Spinal cord (tissue), 10 donors: ENCODE data around the gene DNAJC18. TPM values are rescaled to one million over a fixed set of nuclear protein-coding genes. Genes with fewer than 3 reads are reported as not detected.

ENCODE experiments used
- DNase-seq, 6 donors: peaks; one replicate each; pipeline versions ENCODE4 v3.0.0 to v3.0.0-alpha.2; 2013 to 2015; ENCODE audit warnings: low spot score in 6 of 6, low read depth in 4 of 6
- H3K27ac ChIP-seq: one replicate; pipeline ENCODE4 v1.5.1; 2013; ENCODE audit warnings: low read depth, low read length, control low read depth
- H3K27me3 ChIP-seq: one replicate; pipeline ENCODE4 v1.6.1; 2013; ENCODE audit warnings: low read length; ENCODE audit not compliant: control insufficient read depth, insufficient read depth
- H3K36me3 ChIP-seq: one replicate; pipeline ENCODE4 v1.6.1; 2013; ENCODE audit warnings: low read length; ENCODE audit not compliant: control insufficient read depth, insufficient read depth
- H3K4me1 ChIP-seq: one replicate; pipeline ENCODE4 v1.6.1; 2013; ENCODE audit warnings: low read length; ENCODE audit not compliant: control insufficient read depth, insufficient read depth
- H3K4me3 ChIP-seq: one replicate; pipeline ENCODE4 v1.5.1; 2013; ENCODE audit warnings: low read depth, low read length, control low read depth
- H3K9me3 ChIP-seq: one replicate; pipeline ENCODE4 v1.6.1; 2013; ENCODE audit warnings: low read length; ENCODE audit not compliant: control insufficient read depth, insufficient read depth
- WGBS: methylation state at CpG from one replicate; pipeline ENCODE4 v1.1.5; 2013; ENCODE audit warnings: missing lambda C conversion rate; ENCODE audit not compliant: insufficient coverage; 5-methylcytosine and 5-hydroxymethylcytosine counted together
- polyA plus RNA-seq, 2 donors: library from polyadenylated mRNA; unstranded; fragments of 120-200 nt; gene quantifications; one replicate each; pipeline ENCODE4 v1.2.1, GENCODE V29; 2013; ENCODE audit not compliant: insufficient read length in 2 of 2
- total RNA-seq, 2 donors: library from RNA; depleted of rRNA in 1 of 2; stranded (reverse); fragments of 120-200 nt in 1 of 2; fragments of >200 nt in 1 of 2; gene quantifications; one replicate each; pipeline versions ENCODE4 v1.2.3 to v1.2.4, GENCODE V29; 2013 to 2014
- donor health status: healthy.

The DNAJC18 gene
- total and polyA plus RNA-seq, 4 donors: 26.6 to 49.9 (median 39.9) TPM

DNA sequence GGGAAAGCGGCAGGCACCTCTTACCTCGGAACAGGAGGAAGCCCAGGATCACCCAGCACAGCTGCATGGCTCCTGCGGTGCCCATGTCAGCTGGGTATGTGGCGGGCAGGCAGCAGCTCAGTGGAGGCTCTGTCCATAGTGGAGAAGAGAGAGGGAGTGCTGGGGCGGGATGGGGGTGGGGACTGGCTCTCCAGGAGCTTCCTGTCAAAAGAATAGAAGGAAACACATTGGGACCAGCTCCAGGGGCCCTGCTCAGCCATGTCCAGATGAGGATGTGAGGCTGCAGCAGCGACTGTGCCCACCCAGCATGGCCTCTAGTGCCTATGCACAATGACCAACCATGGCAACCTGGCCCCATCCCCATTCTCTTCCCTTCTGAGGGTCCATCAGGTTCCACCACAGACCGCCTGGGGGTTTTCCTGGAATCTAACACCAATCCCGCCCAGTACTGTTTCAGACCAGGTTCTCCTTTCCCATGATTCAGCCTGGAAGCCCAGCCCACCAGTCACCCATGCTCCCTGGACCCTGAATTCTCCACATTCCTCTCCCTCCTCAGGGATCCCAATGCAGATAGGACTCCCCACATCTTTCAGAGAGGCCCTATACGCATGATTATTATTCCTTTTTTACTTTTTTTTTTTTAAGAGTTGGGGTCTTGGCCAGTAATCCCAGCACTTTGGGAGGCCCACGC is 23.4 kb upstream of the DNAJC18 start, which contains the start of gene ECSCR:
ECSCR (minus strand) TSS at position 158 of the 691 bp plus-strand sequence; CDS start at position 85, 73 bp downstream.
- Histone ChIP-seq H3K27ac (peak within 1 kb of the TSS; percentile 50), H3K9me3 (no peaks in the 10 kb centered on the region), H3K4me1 (no peaks in the 10 kb centered on the region), H3K4me3 (no peak within 1 kb of the TSS), H3K36me3 (no peaks in the 10 kb centered on the region), H3K27me3 (no peaks in the 10 kb centered on the region)
- DNase-seq: no peak
- 84% methylated on average over 8 of the region's 10 CpGs for WGBS

DNA sequence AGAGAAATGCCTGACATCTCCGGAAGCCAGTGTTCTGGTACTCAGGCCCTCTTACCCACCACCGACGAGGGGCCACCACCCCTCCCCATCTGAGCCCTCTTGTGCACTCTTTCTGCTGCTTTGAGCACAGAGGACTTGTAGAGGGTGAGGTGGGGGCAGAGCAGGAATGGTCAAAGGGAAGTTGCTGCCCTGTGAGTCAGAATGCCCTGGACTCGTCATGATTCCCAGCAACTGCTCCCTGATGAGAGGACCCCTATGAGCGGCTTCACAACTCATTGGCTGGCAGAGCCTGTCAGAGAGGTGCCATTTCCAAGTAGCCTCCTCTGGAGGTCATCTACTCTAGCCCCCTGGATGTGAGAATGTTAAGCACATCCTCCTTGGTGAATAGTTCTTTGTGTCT is 22.4 kb upstream of the DNAJC18 start:
- H3K4me3 ChIP-seq: no peak overlapping the region
- H3K36me3 ChIP-seq: no peaks in the 10 kb centered on the region
- H3K9me3 ChIP-seq: no peaks in the 10 kb centered on the region
- DNase-seq: no peak
- no peaks in the 10 kb centered on the region for H3K4me1 ChIP-seq
- WGBS: 80% methylated on average over 1 of the region's 5 CpGs
- no peaks in the 10 kb centered on the region for H3K27me3 ChIP-seq
- H3K27ac ChIP-seq: no peak overlapping the region

DNA sequence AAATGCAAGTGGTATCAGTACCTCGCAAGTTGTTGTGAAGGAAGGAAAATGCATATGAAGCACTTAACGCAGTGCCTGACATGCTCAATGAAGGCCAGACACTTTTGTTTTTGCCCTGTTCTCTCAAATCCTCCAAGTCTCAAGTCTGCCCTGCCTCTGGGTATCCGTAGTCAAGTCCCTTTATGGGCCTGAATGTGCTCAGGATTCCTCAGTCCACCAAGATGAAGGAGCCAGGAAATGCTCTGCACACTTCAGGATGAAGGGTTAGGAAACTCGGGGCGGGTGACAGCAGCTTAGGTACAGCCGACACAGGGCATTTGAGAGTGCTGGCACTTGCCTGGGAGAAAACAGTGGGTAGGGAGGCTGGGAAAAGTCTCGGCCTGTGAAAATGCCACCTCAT is 21.9 kb upstream of the DNAJC18 start:
- Histone ChIP-seq H3K36me3 (no peaks in the 10 kb centered on the region), H3K9me3 (no peaks in the 10 kb centered on the region), H3K4me3 (peak overlapping the region; percentile 7), H3K4me1 (no peaks in the 10 kb centered on the region), H3K27me3 (no peaks in the 10 kb centered on the region), H3K27ac (no peak overlapping the region)
- no peak for DNase-seq
- WGBS: 85% methylated on average over 7 of the region's 7 CpGs

DNA sequence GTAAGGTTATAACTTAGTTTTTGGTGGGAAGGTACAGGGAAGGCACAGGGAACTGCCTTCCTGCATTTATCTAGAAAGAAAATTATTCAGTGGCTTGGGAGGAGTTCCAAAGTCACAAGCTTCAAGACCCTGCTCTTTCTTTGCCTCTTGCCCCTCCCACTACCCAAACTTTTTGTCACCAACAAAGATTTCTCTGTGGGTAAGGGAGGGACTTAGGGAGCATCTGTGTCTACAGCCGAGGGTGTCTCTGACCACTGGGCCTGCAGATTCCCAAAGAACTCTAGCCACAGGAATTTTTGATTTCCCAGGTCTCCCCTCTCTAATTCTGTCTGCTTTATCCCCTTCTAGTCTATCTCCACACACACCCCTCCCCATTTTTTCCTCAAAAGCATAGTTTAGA is 21.1 kb upstream of the DNAJC18 start:
- DNase-seq: no peak
- no peaks in the 10 kb centered on the region for H3K4me1 ChIP-seq
- no CpG with 5 or more reads among the region's 1 CpG for WGBS
- H3K36me3 ChIP-seq: no peaks in the 10 kb centered on the region
- H3K27me3 ChIP-seq: no peaks in the 10 kb centered on the region
- H3K27ac ChIP-seq: no peak overlapping the region
- no peak overlapping the region for H3K4me3 ChIP-seq
- H3K9me3 ChIP-seq: no peaks in the 10 kb centered on the region

DNA sequence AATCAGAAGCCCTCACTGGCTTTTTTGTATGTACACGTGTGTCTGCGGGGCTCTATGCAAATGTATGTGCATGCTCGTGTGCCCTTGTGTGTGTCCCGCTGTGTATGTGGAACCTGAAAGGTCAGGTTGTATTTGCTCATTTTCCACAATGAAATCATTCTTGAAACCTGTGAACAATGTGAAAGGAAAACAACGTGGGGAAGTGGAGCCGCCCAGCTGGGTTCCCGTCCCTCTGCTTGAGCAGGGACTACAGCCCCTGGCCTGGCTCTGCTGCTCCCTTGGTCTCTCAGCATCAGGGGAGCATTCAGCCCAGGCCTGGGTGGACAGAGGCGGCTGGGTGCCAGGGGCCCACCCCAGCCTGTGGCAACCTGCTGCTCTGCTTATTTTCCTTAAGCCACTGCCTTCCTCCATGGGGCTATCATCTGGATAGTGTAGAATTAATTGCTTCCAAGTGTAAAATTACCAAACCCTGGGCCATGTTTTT is 20.2 kb upstream of the DNAJC18 start:
- Histone ChIP-seq H3K4me1 (no peaks in the 10 kb centered on the region), H3K27me3 (no peaks in the 10 kb centered on the region), H3K27ac (peak overlapping the region; percentile 62), H3K36me3 (no peaks in the 10 kb centered on the region), H3K9me3 (no peaks in the 10 kb centered on the region), H3K4me3 (no peak overlapping the region)
- DNase-seq: peak in 1 of 6 donors; percentile 34
- 47% methylated on average over 6 of the region's 8 CpGs for WGBS

DNA sequence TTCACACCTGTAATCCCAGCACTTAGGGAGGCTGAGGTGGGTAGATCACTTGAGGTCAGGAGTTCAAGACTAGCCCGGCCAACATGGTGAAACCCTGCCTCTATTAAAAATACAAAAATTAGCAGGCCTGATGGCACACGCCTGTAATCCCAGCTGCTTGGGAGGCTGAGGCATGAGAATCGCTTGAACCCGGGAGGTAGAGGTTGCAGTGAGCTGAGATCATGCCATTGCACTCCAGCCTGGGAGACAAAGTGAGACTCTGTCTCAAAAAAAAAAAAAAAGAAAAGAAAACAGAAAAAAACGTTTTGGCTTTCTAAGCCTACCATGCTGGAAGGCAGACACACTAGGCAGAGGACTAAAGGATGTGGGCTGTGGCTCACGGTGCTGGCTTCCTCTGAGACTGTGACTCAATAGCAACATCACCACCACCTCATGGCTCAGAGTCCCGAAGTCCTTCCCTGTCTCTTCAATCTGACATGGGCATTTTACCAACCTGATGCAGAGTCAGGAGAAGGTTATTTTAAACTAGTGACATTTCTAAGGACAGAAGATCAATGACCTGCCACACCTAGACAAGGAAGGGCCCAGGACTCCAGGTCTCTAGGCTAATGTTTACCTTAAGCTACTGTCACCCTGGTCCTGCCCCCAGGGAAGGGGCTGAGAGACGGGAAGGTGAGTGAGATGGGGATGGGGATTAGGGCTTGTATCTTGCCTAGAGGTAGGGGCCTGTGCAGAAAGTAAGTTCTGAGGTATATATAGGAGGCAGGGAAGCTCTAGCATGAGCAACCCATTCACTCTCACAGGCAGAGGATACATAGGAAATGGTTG is 19.5 kb upstream of the DNAJC18 start:
- Histone ChIP-seq H3K4me3 (no peak overlapping the region), H3K27me3 (no peaks in the 10 kb centered on the region), H3K9me3 (no peaks in the 10 kb centered on the region), H3K27ac (peak overlapping the region; percentile 62), H3K36me3 (no peaks in the 10 kb centered on the region), H3K4me1 (no peaks in the 10 kb centered on the region)
- no peak for DNase-seq
- WGBS: 92% methylated on average over 3 of the region's 8 CpGs

DNA sequence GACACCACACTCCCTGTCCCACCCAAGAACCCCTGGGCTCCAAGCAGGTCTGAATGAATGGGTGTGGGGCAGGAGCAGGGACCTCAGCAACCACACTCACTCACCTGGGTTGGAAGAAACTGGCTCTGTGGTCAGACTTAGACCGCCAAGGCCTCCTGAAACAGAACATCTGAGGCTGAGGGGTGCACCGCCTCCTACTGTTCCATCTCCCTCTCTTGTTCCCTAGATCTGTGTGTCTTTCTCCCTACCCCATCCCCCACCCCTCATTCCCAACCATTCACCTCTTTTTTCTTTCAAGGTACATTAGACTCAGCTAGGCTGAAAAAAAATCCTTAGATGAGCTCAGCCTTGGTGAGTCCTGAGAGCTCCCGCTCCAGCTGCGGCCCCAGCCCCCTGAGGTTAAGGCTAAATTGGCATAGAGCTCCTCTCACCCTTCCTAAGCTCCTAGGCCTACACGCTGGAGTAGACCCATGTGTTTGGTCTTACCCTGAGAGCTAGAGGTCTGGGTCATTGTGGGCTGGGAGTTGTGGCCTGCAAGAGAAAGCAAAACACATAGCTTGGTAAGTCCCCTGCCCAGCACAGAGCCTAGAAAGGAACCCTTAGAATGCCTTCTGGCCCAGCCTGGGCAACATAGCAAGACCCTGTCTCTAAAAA is 18.5 kb upstream of the DNAJC18 start:
- WGBS: 94% methylated on average over 2 of the region's 5 CpGs
- Histone ChIP-seq H3K27ac (no peak overlapping the region), H3K4me3 (no peak overlapping the region), H3K9me3 (no peaks in the 10 kb centered on the region), H3K36me3 (no peaks in the 10 kb centered on the region), H3K27me3 (no peaks in the 10 kb centered on the region), H3K4me1 (no peaks in the 10 kb centered on the region)
- DNase-seq: no peak

DNA sequence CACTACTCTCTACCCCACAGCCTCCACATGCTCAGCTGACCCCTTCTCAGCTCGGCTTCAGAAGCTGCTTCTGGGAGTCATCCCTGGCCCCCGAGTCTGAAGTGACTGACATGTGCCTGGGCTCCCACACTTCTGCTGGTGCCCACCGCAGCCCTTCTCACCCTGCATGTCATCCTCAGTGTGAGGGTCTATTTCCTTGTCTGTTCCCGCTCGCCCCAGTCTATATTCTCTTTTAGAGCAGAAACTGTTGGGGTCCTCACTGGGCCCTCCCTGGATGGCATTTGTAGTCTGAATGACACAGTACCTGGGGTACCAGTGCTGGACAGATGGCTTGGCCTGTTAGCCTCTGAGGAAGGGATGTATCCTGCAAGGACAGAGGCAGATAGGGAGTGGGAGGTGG is 17.9 kb upstream of the DNAJC18 start:
- H3K4me3 ChIP-seq: no peak overlapping the region
- H3K4me1 ChIP-seq: no peaks in the 10 kb centered on the region
- no peaks in the 10 kb centered on the region for H3K27me3 ChIP-seq
- H3K9me3 ChIP-seq: no peaks in the 10 kb centered on the region
- H3K27ac ChIP-seq: no peak overlapping the region
- WGBS: 94% methylated on average over 5 of the region's 5 CpGs
- H3K36me3 ChIP-seq: peaks cover 2% of the 10 kb centered on the region
- no peak for DNase-seq

DNA sequence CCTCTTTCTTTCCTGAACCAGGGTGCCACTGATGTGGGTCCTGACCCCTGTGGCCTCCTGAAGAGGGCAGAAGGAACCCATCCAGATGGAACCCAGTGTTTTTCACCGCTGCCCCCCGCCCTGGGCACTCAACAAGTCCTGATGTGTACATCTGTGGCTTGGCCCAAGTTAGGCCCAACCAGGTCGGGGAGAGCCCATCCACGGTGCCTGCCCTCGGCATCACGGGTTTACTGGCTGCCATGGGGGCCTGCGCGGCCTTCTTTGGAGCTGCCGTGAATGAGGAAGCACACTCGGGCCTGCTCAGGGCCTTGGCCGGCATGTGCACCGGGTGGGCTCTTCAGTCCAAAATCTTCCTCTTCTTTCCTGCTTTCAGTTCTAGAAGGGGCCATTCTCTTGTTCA is 17.5 kb upstream of the DNAJC18 start:
- WGBS: 82% methylated on average over 12 of the region's 12 CpGs
- H3K9me3 ChIP-seq: no peaks in the 10 kb centered on the region
- H3K27ac ChIP-seq: no peak overlapping the region
- H3K4me3 ChIP-seq: no peak overlapping the region
- no peaks in the 10 kb centered on the region for H3K4me1 ChIP-seq
- no peak for DNase-seq
- H3K27me3 ChIP-seq: no peaks in the 10 kb centered on the region
- peaks cover 5% of the 10 kb centered on the region for H3K36me3 ChIP-seq
